Heart left ventricle (tissue), 16 donors: ENCODE measurements around the gene NAALADL2. TPM values are rescaled to one million over a fixed set of nuclear protein-coding genes. Genes with fewer than 3 reads are reported as not detected.
"Not testable (repeated sequence)": the region's sequence is repeated elsewhere in the genome, so short reads cannot be mapped to it uniquely, and the experiment has no call there.

Source experiments
- ATAC-seq, 4 donors: fragments of 200-7000 bp; cut with Tn5 transposase; one replicate each; pipeline ENCODE4 v1.9.1; 2020 to 2022; ENCODE audit warnings: moderate library complexity in 4 of 4, mild to moderate bottlenecking in 3 of 4, moderate number of reproducible peaks in 1 of 4
- DNase-seq, 5 donors: peaks; one replicate each; pipeline ENCODE4 v3.0.0-alpha.2; 2020
- H3K27ac ChIP-seq, 12 donors: fragments of 200-600 bp; sonication (generic) in 4 of 12; one replicate each; pipeline versions ENCODE4 v1.5.0 to v1.8.0; 2016 to 2022; ENCODE audit warnings: mild to moderate bottlenecking in 2 of 12
- H3K27me3 ChIP-seq, 9 donors: fragments of 200-600 bp; sonication (generic) in 2 of 9; one replicate each; pipeline versions ENCODE4 v1.5.1 to v1.8.0; 2016 to 2022; ENCODE audit warnings: mild to moderate bottlenecking in 3 of 9
- H3K36me3 ChIP-seq, 9 donors: fragments of 200-600 bp; sonication (generic) in 2 of 9; one replicate each; pipeline versions ENCODE4 v1.5.0 to v1.8.0; 2018 to 2022; ENCODE audit warnings: mild to moderate bottlenecking in 2 of 9
- H3K4me1 ChIP-seq, 12 donors: fragments of 200-600 bp; sonication (generic) in 4 of 12; one replicate each; pipeline versions ENCODE4 v1.5.0 to v1.8.0; 2016 to 2022; ENCODE audit warnings: mild to moderate bottlenecking in 3 of 12
- H3K4me3 ChIP-seq, 12 donors: fragments of 200-600 bp; sonication (generic) in 4 of 12; one replicate each; pipeline versions ENCODE4 v1.5.0 to v1.8.0; 2017 to 2022; ENCODE audit warnings: mild to moderate bottlenecking in 9 of 12, moderate library complexity in 4 of 12
- H3K9me3 ChIP-seq, 12 donors: fragments of 200-600 bp; sonication (generic) in 4 of 12; one replicate each; pipeline versions ENCODE4 v1.5.0 to v1.8.0; 2016 to 2022; ENCODE audit warnings: mild to moderate bottlenecking in 1 of 12
- POLR2A ChIP-seq, 2 donors: fragments of 450-650 bp; IDR thresholded peaks; one replicate each; pipeline ENCODE4 v1.6.1; 2017; ENCODE audit warnings: antibody characterized with exemption in 2 of 2, mild to moderate bottlenecking in 2 of 2, moderate library complexity in 2 of 2
- WGBS, 4 donors: extraction: QIAGEN DNeasy Blood & Tissue Kit in 2 of 4; methylation state at CpG; one replicate each; pipeline versions ENCODE4 v1.1.5 to v1.1.7; 2013 to 2018; 5-methylcytosine and 5-hydroxymethylcytosine counted together
- intact Hi-C, 10 donors: fragments of 100-400 bp; cut with DNase I; formaldehyde crosslinking; loops; one replicate each; pipeline versions ENCODE4 v1.11.1 to v1.14.2; 2022
- polyA plus RNA-seq, 2 donors: library from polyadenylated mRNA; stranded (reverse); fragments of 200-250 nt; gene quantifications; one replicate each; pipeline ENCODE4 v1.2.3, GENCODE V29; 2013
- total RNA-seq, 9 donors: library from RNA; depleted of rRNA in 2 of 9; stranded (reverse); fragments of >200 nt in 2 of 9; fragmentation: NEBNext Ultra II Directional in 3 of 9; extraction: Animal tissue kit (Norgen Biotek cat#: 25700) in 3 of 9; gene quantifications; one replicate each; pipeline versions ENCODE4 v1.1.0 to v1.2.4, GENCODE V29; 2016 to 2023
- TF ChIP-seq, protein P1 (sequence below), 12 donors: fragments of 200-600 bp; sonication (generic) in 4 of 12; IDR thresholded peaks; one replicate each; pipeline versions ENCODE4 v1.5.0 to v1.8.0; 2018 to 2022; ENCODE audit warnings: antibody characterized with exemption in 12 of 12, mild to moderate bottlenecking in 5 of 12
- donor health status: ischemic (EF 13 %, LVEDD 7.1; RV severe dilation, severe dysfunction).
- donor health status: healthy with polysubstance abuse.
- donor health status: DM: no; HTN: yes; CAD: no.
- donor health status: DM: no; HTN: no; CAD: no.
- donor health status: ischemic (EF 25% LVEDD 6.9; RV normal size, moderate dysfunction).
- donor health status: ischemic (EF 25% LVEDD 5.7; RV mildly dilated, moderate dysfunction).
- donor health status: healthy.
- donor health status: DM: yes; HTN: yes; CAD: no.
- donor health status: ischemic (EF 35%, LVEDD 5.7; RV mildly dilated, moderate dysfunction).
- donor health status: nonischemic (EF 11% LVEDD 7.7; RV severe dilation, severe dysfunction).
- donor health status: DM: yes; HTN: yes; CAD: no.
- donor health status: PGD.
- donor health status: ischemic (EF 29% LVEDD 5.4; RV normal size, mild dysfunction).
- donor health status: nonischemic (EF 23%, LVEDD 6.1; RV moderate dilation, normal function).

The NAALADL2 gene
- total and polyA plus RNA-seq, 11 donors: 0.23 to 8.5 (median 3.0) TPM

DNA sequence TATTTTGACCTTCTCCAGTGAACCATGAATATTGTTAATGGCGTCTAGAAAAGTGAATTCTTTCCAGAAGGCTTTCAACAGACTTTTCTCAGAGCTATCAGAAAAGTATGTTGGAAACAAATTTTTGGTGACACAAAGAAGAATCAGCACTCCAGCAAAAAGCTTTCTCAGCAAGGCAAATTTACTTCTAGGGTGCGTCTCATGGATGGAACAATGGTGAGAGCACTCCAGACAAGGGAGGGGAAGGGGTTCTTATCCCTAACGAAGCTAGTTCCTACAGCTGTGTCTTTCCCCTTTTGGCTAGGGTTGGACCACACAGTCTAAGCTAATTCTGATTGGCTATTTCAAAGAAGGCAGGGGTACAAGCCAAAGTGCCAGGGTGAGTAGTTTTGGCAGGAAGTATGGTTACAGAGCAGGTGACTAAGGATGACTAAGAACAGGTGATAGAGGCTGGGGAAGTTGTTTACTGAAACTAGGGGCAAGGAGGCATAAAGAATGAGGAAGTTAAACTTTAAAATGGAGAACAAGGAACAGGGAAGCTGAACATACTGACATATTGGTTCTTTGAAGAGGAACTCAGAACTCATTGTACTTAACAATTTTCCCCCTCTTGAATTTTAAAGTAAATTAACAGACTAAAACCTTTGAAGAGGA, 959.8 kb downstream of the NAALADL2 start:
- Histone ChIP-seq H3K9me3 (peaks cover 0 to 54% (median 21%) of the 10 kb centered on the region in 12 donors), H3K4me3 (no peak overlapping the region), H3K36me3 (no peaks in the 10 kb centered on the region), H3K4me1 (no peaks in the 10 kb centered on the region), H3K27ac (no peak overlapping the region), H3K27me3 (no peaks in the 10 kb centered on the region)
- DNase-seq (no peak), ATAC-seq (no peak)
- no peak for TF ChIP-seq POLR2A (IDR thresholded peaks at IDR 0.05)
- TF ChIP-seq, protein P1, sequence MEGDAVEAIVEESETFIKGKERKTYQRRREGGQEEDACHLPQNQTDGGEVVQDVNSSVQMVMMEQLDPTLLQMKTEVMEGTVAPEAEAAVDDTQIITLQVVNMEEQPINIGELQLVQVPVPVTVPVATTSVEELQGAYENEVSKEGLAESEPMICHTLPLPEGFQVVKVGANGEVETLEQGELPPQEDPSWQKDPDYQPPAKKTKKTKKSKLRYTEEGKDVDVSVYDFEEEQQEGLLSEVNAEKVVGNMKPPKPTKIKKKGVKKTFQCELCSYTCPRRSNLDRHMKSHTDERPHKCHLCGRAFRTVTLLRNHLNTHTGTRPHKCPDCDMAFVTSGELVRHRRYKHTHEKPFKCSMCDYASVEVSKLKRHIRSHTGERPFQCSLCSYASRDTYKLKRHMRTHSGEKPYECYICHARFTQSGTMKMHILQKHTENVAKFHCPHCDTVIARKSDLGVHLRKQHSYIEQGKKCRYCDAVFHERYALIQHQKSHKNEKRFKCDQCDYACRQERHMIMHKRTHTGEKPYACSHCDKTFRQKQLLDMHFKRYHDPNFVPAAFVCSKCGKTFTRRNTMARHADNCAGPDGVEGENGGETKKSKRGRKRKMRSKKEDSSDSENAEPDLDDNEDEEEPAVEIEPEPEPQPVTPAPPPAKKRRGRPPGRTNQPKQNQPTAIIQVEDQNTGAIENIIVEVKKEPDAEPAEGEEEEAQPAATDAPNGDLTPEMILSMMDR (IDR thresholded peaks at IDR 0.05): no peak
- 79 to 81% (median 80%) methylated on average over 3 of the region's 3 CpGs for WGBS, 4 donors
- intact Hi-C loops: no loop called here

DNA sequence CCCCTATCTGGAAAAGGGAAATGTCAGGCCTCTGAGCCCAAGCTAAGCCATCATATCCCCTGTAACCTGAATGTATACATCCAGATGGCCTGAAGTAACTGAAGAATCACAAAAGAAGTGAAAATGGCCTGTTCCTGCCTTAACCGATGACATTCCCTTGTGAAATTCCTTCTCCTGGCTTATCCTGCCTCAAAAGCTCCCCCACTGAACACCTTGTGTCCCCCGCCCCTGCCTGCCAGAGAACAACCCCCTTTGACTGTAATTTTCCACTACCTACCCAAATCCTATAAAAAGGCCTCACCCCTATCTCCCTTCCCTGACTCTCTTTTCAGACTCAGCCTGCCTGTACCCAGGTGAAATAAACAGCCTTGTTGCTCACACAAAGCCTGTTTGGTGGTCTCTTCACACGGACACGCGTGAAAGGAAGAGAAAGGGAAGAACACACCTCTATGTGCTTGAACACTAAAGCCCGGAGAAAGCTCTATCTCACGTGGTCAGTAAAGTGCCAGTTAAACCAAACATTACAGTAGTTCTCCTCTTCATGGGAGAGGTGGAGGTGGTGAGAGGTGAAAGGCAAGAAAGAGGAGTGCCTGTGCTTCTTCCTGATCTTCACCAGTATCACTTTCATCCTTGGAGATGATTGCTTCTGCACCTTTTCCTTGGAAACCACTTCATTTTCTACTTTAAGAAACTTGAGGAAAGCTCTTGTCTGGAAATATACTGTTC, 963.8 kb downstream of the NAALADL2 start:
- H3K27ac ChIP-seq, H3K4me1 ChIP-seq, H3K4me3 ChIP-seq, H3K27me3 ChIP-seq, H3K36me3 ChIP-seq, intact Hi-C loops, ATAC-seq, DNase-seq: not testable (repeated sequence)
- WGBS, 4 donors: 67 to 82% (median 74%) methylated on average over 7 of the region's 7 CpGs
- peaks cover 0 to 25% (median 9%) of the 10 kb centered on the region in 12 donors for H3K9me3 ChIP-seq

DNA sequence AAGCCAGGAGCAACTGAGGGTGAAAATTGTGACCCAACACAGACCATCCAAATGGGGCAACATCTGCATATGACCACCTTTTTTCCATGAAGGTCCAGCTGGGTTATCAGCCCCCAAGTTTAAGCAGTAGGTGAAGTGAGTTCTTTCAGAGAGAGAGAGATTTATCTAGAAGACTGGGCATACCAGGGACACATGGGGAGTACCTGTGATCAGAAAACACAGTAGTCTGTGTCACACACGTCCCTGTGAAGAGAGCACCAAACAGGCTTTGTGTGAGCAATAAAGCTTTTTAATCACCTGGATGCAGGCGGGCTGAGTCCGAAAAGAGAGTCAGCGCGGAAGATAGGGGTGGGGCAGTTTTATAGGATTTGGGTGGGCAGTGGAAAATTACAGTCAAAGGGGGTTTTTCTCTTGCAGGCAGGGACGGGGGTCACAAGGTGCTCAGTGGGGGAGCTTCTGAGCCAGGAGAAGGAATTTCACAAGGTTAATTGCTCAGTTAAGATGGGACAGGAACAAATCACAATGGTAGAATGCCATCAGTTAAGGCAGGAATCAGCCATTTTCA, 966.0 kb downstream of the NAALADL2 start:
- not testable (repeated sequence) for ATAC-seq, H3K4me3 ChIP-seq, H3K9me3 ChIP-seq

DNA sequence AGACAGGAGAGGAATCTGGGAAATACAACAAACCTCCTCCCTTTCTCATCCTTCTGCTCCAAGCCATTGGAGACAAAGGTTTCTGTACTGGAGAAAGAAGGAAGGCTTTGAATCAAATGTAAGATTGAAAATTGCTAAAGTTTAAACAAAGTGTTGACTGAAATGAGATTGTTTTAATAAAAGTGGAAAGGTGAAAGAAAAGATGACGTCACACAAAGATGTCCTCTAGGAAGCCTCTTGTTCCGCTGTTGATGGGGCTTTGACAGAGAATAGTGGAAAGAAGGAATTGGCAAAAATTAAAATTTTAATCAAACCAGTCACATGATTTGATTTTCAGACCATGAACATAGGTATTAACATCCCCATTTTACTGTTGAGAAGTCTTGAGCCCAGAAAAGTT, 967.6 kb downstream of the NAALADL2 start:
- Histone ChIP-seq H3K36me3 (no peaks in the 10 kb centered on the region), H3K9me3 (no peaks in the 10 kb centered on the region), H3K4me1 (no peaks in the 10 kb centered on the region), H3K4me3 (no peak overlapping the region), H3K27me3 (no peaks in the 10 kb centered on the region), H3K27ac (no peak overlapping the region)
- 91 to 94% (median 93%) methylated on average over 2 of the region's 2 CpGs for WGBS, 4 donors
- intact Hi-C loops: no loop called here
- TF ChIP-seq, protein P1 (IDR thresholded peaks at IDR 0.05): no peak
- no peak for TF ChIP-seq POLR2A (IDR thresholded peaks at IDR 0.05)
- no peak for ATAC-seq
- no peak for DNase-seq

More for the DNA sequence above, 966.0 kb downstream of the NAALADL2 start:
- whole genome bisulfite sequencing, 4 donors: 77 to 86% (median 83%) methylated on average over 6 of the region's 6 CpGs
- DNase-seq, H3K4me1 ChIP-seq, intact Hi-C loops, H3K27ac ChIP-seq, H3K36me3 ChIP-seq, H3K27me3 ChIP-seq: not testable (repeated sequence)

DNA sequence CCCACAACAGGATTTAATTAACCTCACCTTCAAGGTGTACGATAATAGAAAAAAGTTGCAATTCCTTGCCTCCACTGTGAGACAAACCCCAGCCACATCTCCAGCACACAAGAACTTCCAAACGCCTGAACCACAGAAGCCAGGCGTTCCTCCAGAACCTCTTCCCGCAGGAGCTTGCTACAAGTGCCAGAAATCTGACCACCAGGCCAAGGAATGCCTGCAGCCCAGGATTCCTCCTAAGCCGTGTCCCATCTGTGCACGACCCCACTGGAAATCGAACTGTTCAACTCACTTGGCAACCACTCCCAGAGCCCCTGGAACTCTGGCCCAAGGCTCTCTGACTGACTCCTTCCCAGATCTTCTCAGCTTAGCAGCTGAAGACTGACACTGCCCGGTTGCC, 970.7 kb downstream of the NAALADL2 start:
- H3K9me3 ChIP-seq, DNase-seq, H3K27me3 ChIP-seq, H3K27ac ChIP-seq, H3K36me3 ChIP-seq, H3K4me1 ChIP-seq, H3K4me3 ChIP-seq, ATAC-seq, intact Hi-C loops: not testable (repeated sequence)
- 71 to 85% (median 82%) methylated on average over 6 to 8 of the region's 8 CpGs for WGBS, 4 donors

DNA sequence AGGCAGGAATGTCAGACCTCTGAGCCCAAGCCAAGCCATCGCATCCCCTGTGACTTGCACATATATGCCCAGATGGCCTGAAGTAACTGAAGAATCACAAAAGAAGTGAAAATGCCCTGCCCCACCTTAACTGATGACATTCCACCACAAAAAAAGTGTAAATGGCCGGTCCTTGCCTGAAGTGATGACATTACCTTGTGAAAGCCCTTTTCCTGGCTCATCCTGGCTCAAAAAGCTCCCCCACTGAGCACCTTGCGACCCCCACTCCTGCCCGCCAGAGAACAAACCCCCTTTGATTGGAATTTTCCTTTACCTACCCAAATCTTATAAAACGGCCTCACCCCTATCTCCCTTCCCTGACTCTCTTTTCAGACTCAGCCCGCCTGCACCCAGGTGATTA, 976.6 kb downstream of the NAALADL2 start:
- ATAC-seq, H3K36me3 ChIP-seq, intact Hi-C loops, H3K27ac ChIP-seq, H3K27me3 ChIP-seq, H3K9me3 ChIP-seq, H3K4me3 ChIP-seq, DNase-seq, H3K4me1 ChIP-seq: not testable (repeated sequence)
- 59 to 65% (median 63%) methylated on average over 6 of the region's 6 CpGs for WGBS, 4 donors
